HG03571 (cell line): ENCODE results near the gene CXCL8.
"Not testable (repeated sequence)": the region's sequence is repeated elsewhere in the genome, so short reads cannot be mapped to it uniquely, and the experiment has no call there.

Source experiments
- ATAC-seq: cut with Tn5 transposase; IDR thresholded peaks from one replicate; pipeline ENCODE4 v1.9.1; 2021; ENCODE audit not compliant: unreplicated experiment

The CXCL8 gene

DNA sequence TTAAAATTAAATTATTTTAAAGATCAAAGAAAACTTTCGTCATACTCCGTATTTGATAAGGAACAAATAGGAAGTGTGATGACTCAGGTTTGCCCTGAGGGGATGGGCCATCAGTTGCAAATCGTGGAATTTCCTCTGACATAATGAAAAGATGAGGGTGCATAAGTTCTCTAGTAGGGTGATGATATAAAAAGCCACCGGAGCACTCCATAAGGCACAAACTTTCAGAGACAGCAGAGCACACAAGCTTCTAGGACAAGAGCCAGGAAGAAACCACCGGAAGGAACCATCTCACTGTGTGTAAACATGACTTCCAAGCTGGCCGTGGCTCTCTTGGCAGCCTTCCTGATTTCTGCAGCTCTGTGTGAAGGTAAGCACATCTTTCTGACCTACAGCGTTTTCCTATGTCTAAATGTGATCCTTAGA is at the start of gene CXCL8:
TSS of gene CXCL8 (plus strand) at position 217 of the 426 bp plus-strand sequence. CDS start at position 307, 90 bp downstream.
- no peak for ATAC-seq

GRCh38 chr4:73691201-73691600 is 49.2 kb upstream of the CXCL8 start:
- ATAC-seq, result not testable (repeated sequence)

DNA sequence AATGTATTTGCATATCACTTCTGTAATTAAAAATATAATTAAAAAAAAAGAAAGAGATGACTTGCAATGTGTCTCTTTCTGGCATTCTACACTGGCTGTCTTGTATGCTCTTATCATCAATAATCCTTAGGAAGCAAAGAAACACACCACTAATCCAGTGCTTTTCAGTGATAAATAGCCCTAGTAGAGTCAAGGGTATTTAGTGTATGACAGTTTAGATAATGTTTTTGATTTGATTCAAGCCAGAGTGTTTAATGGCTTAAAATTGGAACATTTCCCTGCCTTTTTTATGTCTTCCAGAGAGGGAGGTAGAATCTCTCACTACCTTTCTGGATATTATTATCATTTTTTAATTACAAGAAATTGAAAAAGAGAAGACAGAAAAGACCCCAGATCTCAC is 48.6 kb upstream of the CXCL8 start:
- ATAC-seq, result no peak

DNA sequence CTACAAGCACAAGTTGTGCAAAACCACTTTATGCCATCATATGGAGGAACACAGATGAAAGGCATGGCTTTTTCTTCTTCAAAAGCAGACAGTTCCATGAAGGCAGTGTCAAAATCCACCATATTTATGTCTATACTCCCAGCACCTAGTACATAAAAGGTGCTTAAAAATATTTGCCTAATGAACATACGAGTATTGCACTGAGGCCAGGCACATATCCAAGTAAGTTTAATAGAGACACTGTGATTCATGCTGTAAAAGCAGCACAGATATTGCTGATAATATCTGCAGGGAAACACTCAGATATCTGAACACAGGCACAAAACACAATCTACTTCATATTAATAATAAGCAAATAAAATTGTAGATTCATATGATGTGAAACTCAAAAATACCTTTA is 48.1 kb upstream of the CXCL8 start:
- ATAC-seq, result no peak

- no peak for ATAC-seq
Measured at GRCh38 chr4:73692701-73693100, 47.7 kb upstream of the CXCL8 start.

GRCh38 chr4:73693811-73694210 is 46.6 kb upstream of the CXCL8 start:
- ATAC-seq, result no peak

DNA sequence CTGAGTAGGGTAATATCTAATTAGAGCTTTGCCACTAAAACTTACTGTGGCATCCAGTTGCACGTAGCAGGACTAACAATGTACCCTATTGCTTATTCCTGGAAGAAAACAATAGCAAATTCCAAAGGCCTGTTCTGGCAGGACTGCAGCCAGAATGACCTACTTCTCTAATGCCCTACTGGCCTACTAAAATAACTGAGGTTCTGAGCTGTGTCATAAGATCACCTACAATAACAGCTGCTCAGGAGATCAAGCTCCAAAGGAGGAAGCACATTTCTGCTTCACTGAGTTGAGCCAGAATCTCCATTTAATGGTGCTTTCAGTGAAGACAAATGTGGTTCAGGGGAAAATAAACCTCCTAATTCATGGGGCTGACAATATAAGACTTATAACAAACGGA is 42.2 kb upstream of the CXCL8 start:
- no peak for ATAC-seq

- ATAC-seq, result no peak
Measured at GRCh38 chr4:73701116-73701515, 39.3 kb upstream of the CXCL8 start.

DNA sequence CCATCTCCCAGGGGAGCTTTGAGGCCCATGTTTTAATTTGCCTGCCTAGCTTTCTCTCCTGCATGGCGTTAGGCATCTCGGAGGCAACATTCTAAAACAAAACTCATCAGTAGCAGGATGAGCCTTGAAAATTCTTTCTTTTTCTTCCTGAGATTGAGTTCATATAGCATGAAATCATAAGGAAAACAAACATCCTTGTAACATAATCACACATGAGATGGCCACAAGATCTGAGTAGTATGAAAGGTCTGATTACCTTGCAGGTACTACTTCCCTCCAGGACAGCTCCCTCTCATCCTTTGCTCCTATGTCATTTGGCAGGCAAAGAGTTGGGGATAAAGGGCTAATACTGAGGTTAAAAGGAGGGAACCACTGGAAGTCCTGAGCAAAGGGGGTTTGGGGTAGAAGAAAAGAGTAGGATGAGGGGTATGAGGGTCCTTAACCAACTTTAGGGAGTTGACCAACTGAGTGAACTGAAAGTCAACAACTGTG is 37.5 kb upstream of the CXCL8 start:
- no peak for ATAC-seq

- no peak for ATAC-seq
Measured at GRCh38 chr4:73703320-73703719, 37.0 kb upstream of the CXCL8 start.

GRCh38 chr4:73704314-73705055 is 35.9 kb upstream of the CXCL8 start:
- no peak for ATAC-seq

GRCh38 chr4:73705056-73705432 is 35.3 kb upstream of the CXCL8 start:
- ATAC-seq, result no peak

GRCh38 chr4:73705721-73706120 is 34.6 kb upstream of the CXCL8 start:
- ATAC-seq, result no peak

DNA sequence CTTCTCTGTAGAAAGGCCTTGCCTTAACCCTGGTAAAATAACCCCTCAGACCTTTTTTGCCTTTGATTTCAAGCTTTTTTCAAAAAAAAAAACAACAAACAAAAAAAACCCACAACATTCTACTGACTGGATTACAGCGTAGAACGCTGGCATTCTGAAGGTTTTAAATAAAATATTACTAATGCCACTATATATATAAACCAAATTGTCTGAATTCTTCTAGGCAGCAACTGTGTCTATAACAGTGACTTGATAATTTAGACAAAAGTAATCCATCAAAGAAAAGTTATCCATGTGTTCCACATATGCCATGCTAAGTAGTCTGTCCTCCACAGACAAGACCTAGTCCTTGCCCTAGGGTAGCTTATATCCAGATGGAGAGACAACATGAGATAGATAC is 33.6 kb upstream of the CXCL8 start:
- ATAC-seq, result no peak

DNA sequence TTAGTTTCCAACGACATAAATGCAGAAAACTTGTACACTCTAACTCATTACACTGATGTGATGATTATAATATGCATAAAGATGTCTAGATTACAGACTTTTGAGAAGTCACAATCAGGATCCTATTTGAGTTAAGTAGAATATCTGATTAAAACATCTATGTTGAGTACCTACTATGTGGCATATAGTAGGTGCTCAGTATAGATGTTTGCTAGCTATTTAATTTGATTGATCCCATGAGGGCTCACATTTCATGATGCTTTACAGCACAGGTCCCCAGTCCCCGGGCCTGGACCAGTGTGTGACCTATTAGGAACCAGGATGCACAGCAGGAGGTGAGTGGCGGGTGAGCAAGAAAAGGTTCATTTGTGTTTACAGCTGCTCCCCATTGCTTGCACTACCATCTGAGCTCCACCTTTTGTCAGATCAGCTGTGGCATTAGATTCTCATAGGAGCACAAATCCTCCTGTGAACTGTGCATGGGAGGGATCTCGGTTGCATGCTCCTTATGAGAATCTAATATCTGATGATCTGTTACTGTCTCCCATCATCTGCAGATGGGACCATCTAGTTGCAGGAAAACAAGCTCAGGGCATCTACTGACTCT is 33.0 kb upstream of the CXCL8 start:
- no peak for ATAC-seq

DNA sequence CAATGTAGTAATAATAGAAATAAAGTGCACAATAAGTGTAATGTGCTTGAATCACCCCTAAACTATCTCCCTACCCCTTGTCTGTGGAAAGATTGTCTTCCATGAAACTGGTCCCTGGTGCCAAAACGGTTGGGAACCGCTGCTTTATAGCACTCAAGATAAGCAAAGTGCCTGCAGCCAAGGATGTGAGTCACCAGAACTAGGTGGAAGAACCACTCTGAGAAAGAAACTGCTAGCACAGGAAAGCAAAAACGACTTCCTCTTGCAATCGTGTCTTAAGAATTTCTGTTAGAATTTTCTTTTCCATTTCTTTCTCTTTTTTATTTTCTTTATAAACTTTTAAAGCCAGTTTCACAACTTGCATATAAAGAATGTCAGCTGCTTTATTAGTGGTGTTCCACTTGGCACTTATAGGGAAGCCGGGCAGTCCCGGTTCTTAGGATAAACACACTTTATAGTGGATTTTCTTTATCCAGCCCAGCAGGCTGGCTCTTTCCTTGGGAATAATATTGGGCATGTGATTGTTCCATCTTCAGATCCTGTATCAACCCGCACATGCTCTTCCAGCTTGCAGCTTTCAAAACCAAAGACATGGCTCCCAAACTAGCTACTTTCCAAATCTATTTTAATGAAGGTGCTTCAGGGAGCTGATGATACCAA is 32.3 kb upstream of the CXCL8 start:
- ATAC-seq, result no peak

GRCh38 chr4:73709451-73710033 is 30.8 kb upstream of the CXCL8 start:
- no peak for ATAC-seq

DNA sequence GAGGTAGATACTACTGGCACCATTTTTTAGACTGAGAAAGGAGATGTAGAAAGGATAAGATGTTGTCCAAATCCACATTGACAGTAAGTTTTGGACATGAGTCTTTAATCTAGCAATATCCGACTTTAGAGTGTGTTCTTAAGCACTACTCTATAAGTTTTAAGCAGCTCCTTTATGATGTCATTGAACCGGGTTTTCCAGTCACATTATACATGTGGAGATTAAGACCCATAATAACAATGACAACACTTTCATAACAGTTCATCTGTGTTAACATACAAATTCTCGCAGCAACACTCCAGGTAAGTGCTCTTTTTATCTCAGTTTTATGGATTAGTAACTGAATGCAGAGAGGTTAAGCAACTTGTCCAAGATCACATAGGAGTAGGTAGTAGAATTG is 30.3 kb upstream of the CXCL8 start:
- ATAC-seq, result no peak

- no peak for ATAC-seq
Measured at GRCh38 chr4:73711989-73712388, 28.4 kb upstream of the CXCL8 start.

DNA sequence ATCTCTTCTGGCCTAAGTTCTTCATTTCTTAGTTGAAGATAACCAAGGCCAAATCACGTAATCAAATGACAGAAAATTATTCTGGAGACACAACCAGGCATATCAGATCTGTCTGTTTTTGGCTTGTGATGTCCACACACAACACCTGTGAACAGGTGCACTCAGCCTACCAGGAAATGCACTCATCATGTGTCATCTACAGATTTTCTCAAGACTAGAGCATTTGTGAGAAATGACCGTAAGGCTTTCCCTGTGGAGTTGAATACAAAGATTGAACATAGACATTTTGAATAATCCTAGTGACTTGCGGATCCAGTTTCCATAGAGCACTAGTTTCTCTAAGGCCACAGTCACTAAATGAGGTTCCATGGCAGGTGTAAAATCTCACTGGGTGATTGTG is 26.7 kb upstream of the CXCL8 start:
- no peak for ATAC-seq

GRCh38 chr4:73714647-73715046 is 25.7 kb upstream of the CXCL8 start:
- no peak for ATAC-seq

- no peak for ATAC-seq
Measured at GRCh38 chr4:73715659-73716058, 24.7 kb upstream of the CXCL8 start.
